Aorta (tissue), 5 donors: ENCODE results near the gene FIGNL1. TPM values are rescaled to one million over a fixed set of nuclear protein-coding genes. Genes with fewer than 3 reads are reported as not detected.

ENCODE experiments used
- ATAC-seq: fragments of 200-7000 bp; cut with Tn5 transposase; one replicate; pipeline ENCODE4 v1.9.1; 2022; ENCODE audit warnings: moderate library complexity; ENCODE audit not compliant: low FRiP score
- DNase-seq, 2 donors: peaks; one replicate each; pipeline ENCODE4 v3.0.0-alpha.2; 2020
- H3K27ac ChIP-seq, 2 donors: one replicate each; pipeline ENCODE4 v1.5.1; 2013; ENCODE audit warnings: low read length in 2 of 2, mild to moderate bottlenecking in 2 of 2, moderate library complexity in 2 of 2, control low read depth in 1 of 2, inconsistent platforms in 1 of 2, low read depth in 1 of 2
- H3K27me3 ChIP-seq, 2 donors: one replicate each; pipeline ENCODE4 v1.6.1; 2013; ENCODE audit warnings: control low read depth in 1 of 2, low read length in 1 of 2, mild to moderate bottlenecking in 1 of 2, moderate library complexity in 1 of 2; ENCODE audit not compliant: insufficient read depth in 2 of 2, control insufficient read depth in 1 of 2
- H3K36me3 ChIP-seq, 2 donors: one replicate each; pipeline ENCODE4 v1.6.1; 2013; ENCODE audit warnings: control low read depth in 1 of 2, low read length in 1 of 2, mild to moderate bottlenecking in 1 of 2; ENCODE audit not compliant: insufficient read depth in 2 of 2, control insufficient read depth in 1 of 2
- H3K4me1 ChIP-seq, 2 donors: one replicate each; pipeline ENCODE4 v1.6.1; 2013; ENCODE audit warnings: low read length in 2 of 2, control low read depth in 1 of 2, mild to moderate bottlenecking in 1 of 2, moderate library complexity in 1 of 2; ENCODE audit not compliant: insufficient read depth in 2 of 2, control insufficient read depth in 1 of 2
- H3K4me3 ChIP-seq, 2 donors: one replicate each; pipeline ENCODE4 v1.5.1; 2013; ENCODE audit warnings: low read length in 2 of 2, control low read depth in 1 of 2, mild to moderate bottlenecking in 1 of 2
- H3K9me3 ChIP-seq: one replicate; pipeline ENCODE4 v1.6.1; 2013; ENCODE audit warnings: mild to moderate bottlenecking, low read length; ENCODE audit not compliant: control insufficient read depth
- WGBS, 2 donors: extraction: QIAGEN DNeasy Blood & Tissue Kit; methylation state at CpG; one replicate each; pipeline ENCODE4 v1.1.7; 2013; 5-methylcytosine and 5-hydroxymethylcytosine counted together
- intact Hi-C, 2 donors: fragments of 100-400 bp; cut with DNase I; formaldehyde crosslinking; loops; one replicate each; pipeline versions ENCODE4 v1.14.2 to v1.15.0; 2022
- polyA plus RNA-seq, 2 donors: library from polyadenylated mRNA; stranded (reverse); fragments of 200-250 nt; gene quantifications; one replicate each; pipeline ENCODE4 v1.2.3, GENCODE V29; 2013
- total RNA-seq, 2 donors: library from RNA; stranded (reverse); fragmentation: NEBNext Ultra II Directional; extraction: Animal tissue kit (Norgen Biotek cat#: 25700); gene quantifications; one replicate each; pipeline ENCODE4 v1.2.1, GENCODE V29; 2021
- donor health status: healthy with polysubstance abuse.
- donor health status: Bipolar disorder and iron deficiency.
- donor health status: DM: no; HTN: no; CAD: no.
- donor health status: DM: no; HTN: no; CAD: no.
- donor health status: DM: yes; HTN: yes; CAD: no.

FIGNL1 gene
- total and polyA plus RNA-seq, 4 donors, result 1.3 to 5.9 (median 4.7) TPM

GRCh38 chr7:50404392-50404791 is 45.8 kb downstream of the FIGNL1 start:
- intact Hi-C loops, result no loop called here
- H3K27me3 ChIP-seq, result no peaks in the 10 kb centered on the region
- no peaks in the 10 kb centered on the region for H3K4me1 ChIP-seq
- H3K9me3 ChIP-seq, result no peaks in the 10 kb centered on the region
- ATAC-seq (no peak), DNase-seq (no peak)
- no peak overlapping the region for H3K27ac ChIP-seq
- no peaks in the 10 kb centered on the region for H3K36me3 ChIP-seq
- H3K4me3 ChIP-seq, result no peak overlapping the region
- 64 to 74% methylated on average over 7 of the region's 7 CpGs for WGBS, 2 donors

DNA sequence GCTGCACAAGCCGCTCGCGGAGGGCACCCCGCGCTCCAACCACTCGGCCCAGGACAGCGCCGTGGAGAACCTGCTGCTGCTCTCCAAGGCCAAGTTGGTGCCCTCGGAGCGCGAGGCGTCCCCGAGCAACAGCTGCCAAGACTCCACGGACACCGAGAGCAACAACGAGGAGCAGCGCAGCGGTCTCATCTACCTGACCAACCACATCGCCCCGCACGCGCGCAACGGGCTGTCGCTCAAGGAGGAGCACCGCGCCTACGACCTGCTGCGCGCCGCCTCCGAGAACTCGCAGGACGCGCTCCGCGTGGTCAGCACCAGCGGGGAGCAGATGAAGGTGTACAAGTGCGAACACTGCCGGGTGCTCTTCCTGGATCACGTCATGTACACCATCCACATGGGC is 50.0 kb downstream of the FIGNL1 start:
- WGBS, 2 donors, result 11 to 18% methylated on average over 41 of the region's 41 CpGs
- Histone ChIP-seq H3K4me1 (no peaks in the 10 kb centered on the region), H3K27me3 (no peaks in the 10 kb centered on the region), H3K36me3 (no peaks in the 10 kb centered on the region), H3K4me3 (no peak overlapping the region), H3K27ac (no peak overlapping the region), H3K9me3 (no peaks in the 10 kb centered on the region)
- DNase-seq, result no peak
- peak; percentile 15 for ATAC-seq
- intact Hi-C loops, result no loop called here

GRCh38 chr7:50399635-50400034 is 50.5 kb downstream of the FIGNL1 start:
- Histone ChIP-seq H3K27me3 (no peaks in the 10 kb centered on the region), H3K9me3 (no peaks in the 10 kb centered on the region), H3K27ac (no peak overlapping the region), H3K36me3 (no peaks in the 10 kb centered on the region), H3K4me1 (no peaks in the 10 kb centered on the region), H3K4me3 (no peak overlapping the region)
- 38 to 58% methylated on average over 21 of the region's 21 CpGs for WGBS, 2 donors
- no peak for DNase-seq
- peak; percentile 33 for ATAC-seq
- intact Hi-C loops, result no loop called here

DNA sequence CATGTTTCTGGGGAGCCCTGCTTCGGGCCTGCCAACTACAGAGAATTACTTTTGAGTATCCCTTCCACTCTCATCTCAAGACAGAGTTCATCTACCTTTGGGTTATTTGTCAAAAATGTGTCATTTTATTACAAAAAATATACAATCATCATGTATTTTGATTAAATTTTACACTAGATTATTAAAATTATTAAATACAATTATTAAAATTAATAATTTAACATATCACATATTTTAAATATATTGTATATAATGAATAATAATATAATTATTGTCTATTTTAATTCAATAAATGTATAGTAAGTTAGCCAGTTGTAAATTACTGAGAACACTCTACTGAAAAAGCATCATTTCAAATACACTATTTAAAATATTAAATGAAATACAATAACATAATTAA is 50.9 kb downstream of the FIGNL1 start:
- Histone ChIP-seq H3K4me3 (no peak overlapping the region), H3K27me3 (no peaks in the 10 kb centered on the region), H3K4me1 (no peaks in the 10 kb centered on the region), H3K27ac (no peak overlapping the region), H3K9me3 (no peaks in the 10 kb centered on the region), H3K36me3 (no peaks in the 10 kb centered on the region)
- intact Hi-C loops, result no loop called here
- no peak for ATAC-seq
- 75 to 82% methylated on average over 1 of the region's 1 CpG for WGBS, 2 donors
- no peak for DNase-seq

DNA sequence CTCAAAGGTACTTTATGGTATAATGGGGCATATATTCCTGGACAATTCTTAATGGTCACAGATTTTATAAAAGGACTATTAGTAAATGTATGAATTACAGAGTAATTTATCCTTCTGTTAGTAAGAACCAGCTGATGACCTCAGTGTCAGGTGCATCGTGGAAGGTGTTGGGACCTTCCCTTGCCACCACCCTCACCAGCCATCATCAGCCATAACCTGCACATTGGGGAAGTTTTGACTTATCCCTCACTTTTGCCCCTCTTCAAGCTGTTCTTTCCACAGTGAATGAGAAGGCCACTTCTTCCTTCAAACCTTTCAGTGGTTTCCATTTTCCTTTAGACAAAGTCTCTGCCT is 52.2 kb downstream of the FIGNL1 start:
- Histone ChIP-seq H3K36me3 (no peaks in the 10 kb centered on the region), H3K27me3 (peaks cover 0 to under 1% of the 10 kb centered on the region in 2 donors), H3K9me3 (no peaks in the 10 kb centered on the region), H3K4me1 (no peaks in the 10 kb centered on the region), H3K4me3 (no peak overlapping the region), H3K27ac (no peak overlapping the region)
- ATAC-seq (no peak), DNase-seq (no peak)
- intact Hi-C loops, result no loop called here
- 72 to 81% methylated on average over 1 of the region's 1 CpG for WGBS, 2 donors

DNA sequence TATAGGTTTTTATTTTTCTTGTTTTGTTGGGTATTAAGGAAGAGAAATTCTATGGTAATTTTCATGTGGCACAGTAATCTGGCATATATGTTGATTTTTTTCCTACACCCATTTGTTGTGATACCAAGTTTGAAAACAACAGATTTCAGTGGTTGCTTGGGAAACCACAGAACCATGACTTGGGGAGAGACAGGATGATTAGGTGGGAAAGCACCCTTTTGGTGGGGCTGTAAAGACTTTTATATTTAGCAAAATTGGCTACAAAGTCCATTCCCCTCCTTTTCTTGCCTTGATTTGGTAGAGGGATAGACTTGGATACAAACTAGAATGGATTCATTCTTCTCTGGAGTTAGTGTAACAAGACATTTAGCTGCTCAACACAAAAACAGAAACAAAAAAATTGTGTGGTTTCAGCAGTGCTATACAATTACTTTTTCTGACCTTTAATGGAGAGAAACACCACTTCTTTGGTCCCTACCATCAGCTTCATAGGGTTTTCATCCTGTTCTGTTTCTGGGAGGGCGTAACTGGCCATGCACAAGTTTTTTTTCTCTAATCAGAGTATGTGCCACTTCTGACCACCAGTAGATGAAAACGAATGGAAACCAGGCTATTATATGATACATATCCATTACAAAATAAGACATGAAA is 52.7 kb downstream of the FIGNL1 start:
- Histone ChIP-seq H3K27me3 (peaks cover 0 to 1% of the 10 kb centered on the region in 2 donors), H3K4me3 (no peak overlapping the region), H3K4me1 (no peaks in the 10 kb centered on the region), H3K27ac (no peak overlapping the region), H3K36me3 (no peaks in the 10 kb centered on the region), H3K9me3 (no peaks in the 10 kb centered on the region)
- ATAC-seq (no peak), DNase-seq (no peak)
- WGBS, 2 donors, result 71 to 75% methylated on average over 2 of the region's 2 CpGs
- intact Hi-C loops, result no loop called here

DNA sequence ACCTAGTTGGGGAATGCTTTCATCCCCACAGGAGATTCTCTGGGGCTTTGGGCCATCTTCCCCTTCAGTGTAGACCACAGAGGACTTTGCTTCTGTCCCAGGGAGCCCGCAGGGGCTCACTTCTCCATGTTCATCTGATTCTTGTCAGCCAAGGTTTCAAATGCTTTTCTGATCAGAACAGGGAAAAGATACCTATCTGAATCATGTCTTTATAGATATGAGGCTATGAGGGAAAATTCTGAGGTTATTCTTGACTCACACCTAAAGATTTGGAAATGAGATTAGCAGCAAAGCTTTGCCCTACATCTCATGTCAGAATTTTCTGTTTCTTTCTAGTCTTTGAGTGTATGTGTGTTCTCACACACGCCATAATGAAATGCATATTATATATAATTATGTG is 53.3 kb downstream of the FIGNL1 start:
- Histone ChIP-seq H3K27ac (no peak overlapping the region), H3K9me3 (no peaks in the 10 kb centered on the region), H3K4me1 (no peaks in the 10 kb centered on the region), H3K4me3 (no peak overlapping the region), H3K36me3 (no peaks in the 10 kb centered on the region), H3K27me3 (peaks cover 0 to 1% of the 10 kb centered on the region in 2 donors)
- intact Hi-C loops, result no loop called here
- WGBS, 2 donors, result 73 to 78% methylated on average over 2 of the region's 2 CpGs
- no peak for DNase-seq
- no peak for ATAC-seq

GRCh38 chr7:50394315-50394714 is 55.8 kb downstream of the FIGNL1 start:
- H3K27ac ChIP-seq, result no peak overlapping the region
- peaks cover 0 to 1% of the 10 kb centered on the region in 2 donors for H3K27me3 ChIP-seq
- no peak for ATAC-seq
- no peaks in the 10 kb centered on the region for H3K36me3 ChIP-seq
- DNase-seq, result no peak
- H3K4me1 ChIP-seq, result no peaks in the 10 kb centered on the region
- WGBS, 2 donors, result 86 to 87% methylated on average over 1 of the region's 1 CpG
- no peaks in the 10 kb centered on the region for H3K9me3 ChIP-seq
- intact Hi-C loops, result no loop called here
- no peak overlapping the region for H3K4me3 ChIP-seq
